Measurements from ENCODE around the gene KLK6. TPM values are rescaled to one million over a fixed set of nuclear protein-coding genes. Genes with fewer than 3 reads are reported as not detected.

KLK6 gene
- total and polyA plus RNA-seq, 8 donors: 0.15 to 0.47 (median 0.29) TPM; not detected in 2

- no peaks in the 10 kb centered on the region for H3K4me1 ChIP-seq
- no peak for TF ChIP-seq CTCF (IDR thresholded peaks at IDR 0.05)
- ATAC-seq: no peak
- no peak overlapping the region for H3K4me3 ChIP-seq
- H3K27ac ChIP-seq: no peak overlapping the region
- no peaks in the 10 kb centered on the region for H3K9me3 ChIP-seq
- no peaks in the 10 kb centered on the region for H3K36me3 ChIP-seq
- intact Hi-C loops (cut with DNase I): no loop called here
- no peak for DNase-seq
- peaks cover 0 to 90% of the 10 kb centered on the region in 2 donors for H3K27me3 ChIP-seq
Observed at GRCh38 chr19:50967929-50968715, 1.3 kb downstream of the KLK6 start.

GRCh38 chr19:50964266-50964665 is 5.1 kb downstream of the KLK6 start:
- intact Hi-C loops (cut with DNase I): no loop called here
- Histone ChIP-seq H3K4me1 (no peaks in the 10 kb centered on the region), H3K9me3 (no peaks in the 10 kb centered on the region)

GRCh38 chr19:50963381-50963780 is 6.0 kb downstream of the KLK6 start:
- Histone ChIP-seq H3K4me3 (no peak overlapping the region), H3K36me3 (no peaks in the 10 kb centered on the region), H3K4me1 (no peaks in the 10 kb centered on the region), H3K27ac (no peak overlapping the region), H3K27me3 (peaks cover 0 to 57% of the 10 kb centered on the region in 2 donors), H3K9me3 (no peaks in the 10 kb centered on the region)
- no peak for TF ChIP-seq CTCF (IDR thresholded peaks at IDR 0.05)
- intact Hi-C loops (cut with DNase I): no loop called here
- DNase-seq: no peak
- no peak for ATAC-seq

More at GRCh38 chr19:50964266-50964665, 5.1 kb downstream of the KLK6 start:
- DNase-seq: no peak
- H3K27me3 ChIP-seq: peaks cover 0 to 59% of the 10 kb centered on the region in 2 donors
- H3K4me3 ChIP-seq: no peak overlapping the region
- no peak for ATAC-seq
- no peaks in the 10 kb centered on the region for H3K36me3 ChIP-seq
- TF ChIP-seq CTCF (IDR thresholded peaks at IDR 0.05): no peak
- no peak overlapping the region for H3K27ac ChIP-seq

- H3K27ac ChIP-seq: no peak overlapping the region
- intact Hi-C loops (cut with DNase I): no loop called here
- TF ChIP-seq CTCF (IDR thresholded peaks at IDR 0.05): no peak
- peaks cover 0 to 59% of the 10 kb centered on the region in 2 donors for H3K27me3 ChIP-seq
- ATAC-seq: no peak
- H3K4me3 ChIP-seq: no peak overlapping the region
- H3K36me3 ChIP-seq: no peaks in the 10 kb centered on the region
- H3K4me1 ChIP-seq: no peaks in the 10 kb centered on the region
- no peaks in the 10 kb centered on the region for H3K9me3 ChIP-seq
- no peak for DNase-seq
Observed at GRCh38 chr19:50962245-50962644, 7.1 kb downstream of the KLK6 start.

GRCh38 chr19:50959731-50960500 is 9.5 kb downstream of the KLK6 start:
- intact Hi-C loops (cut with DNase I): no loop called here
- DNase-seq (no peak), ATAC-seq (no peak)
- TF ChIP-seq CTCF (IDR thresholded peaks at IDR 0.05): no peak
- H3K27ac ChIP-seq: no peak overlapping the region
- no peaks in the 10 kb centered on the region for H3K36me3 ChIP-seq
- no peaks in the 10 kb centered on the region for H3K4me1 ChIP-seq
- peaks cover 0 to 47% of the 10 kb centered on the region in 2 donors for H3K27me3 ChIP-seq
- no peaks in the 10 kb centered on the region for H3K9me3 ChIP-seq
- H3K4me3 ChIP-seq: no peak overlapping the region
